ENCODE data around the gene HLA-DQB2. TPM values are rescaled to one million over a fixed set of nuclear protein-coding genes. Genes with fewer than 3 reads are reported as not detected.
A peak's percentile ranks its signal among the peaks of the same experiment; 100 is the strongest.

HLA-DQB2 gene
- total and polyA plus RNA-seq, 2 donors (not counting 3 experiments of a cell fraction or from before 2014, with no cell fraction given), result not detected

DNA sequence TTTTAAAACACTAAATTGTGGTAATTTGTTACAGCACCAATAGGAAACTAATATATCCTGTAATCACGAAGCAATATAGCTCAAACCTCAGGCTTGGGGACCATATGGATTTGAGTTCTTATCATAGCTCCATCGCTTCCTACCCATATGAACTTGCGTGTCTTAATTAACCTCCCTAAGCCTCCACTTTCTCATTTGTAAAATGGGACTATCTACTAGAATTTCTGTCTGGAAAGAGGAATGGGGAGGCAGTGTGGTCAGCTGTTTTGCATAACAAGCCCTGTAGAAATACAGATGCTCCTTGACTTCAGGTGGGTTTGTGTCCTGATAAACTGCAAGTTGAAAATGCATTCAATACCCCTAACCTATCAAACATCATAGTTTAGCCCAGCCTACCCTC is 36.4 kb upstream of the HLA-DQB2 start:
- Histone ChIP-seq H3K4me1 (ENCODE audit: control insufficient read depth, extremely low read depth, insufficient read depth, low read length) (no peaks in the 10 kb centered on the region), H2AFZ (ENCODE audit: low read depth, low read length) (no peak overlapping the region), H3K36me3 (ENCODE audit: control insufficient read depth in 2 of 2, extremely low read depth in 1 of 2, insufficient read depth in 2 of 2, low read length in 2 of 2) (no peaks in the 10 kb centered on the region), H3K27ac (ENCODE audit: insufficient read depth, low read depth, low read length) (no peak overlapping the region), H3K9ac (replicated peaks; ENCODE audit: extremely low read depth, insufficient read depth, low read length) (no peak overlapping the region), H3K9me1 (replicated peaks; ENCODE audit: control insufficient read depth, extremely low read depth, insufficient read depth, low read length) (no peaks in the 10 kb centered on the region), H3K9me3 (replicated peaks; ENCODE audit: control insufficient read depth, insufficient read depth, low read length) (no peaks in the 10 kb centered on the region), H3K27me3 (ENCODE audit: control insufficient read depth in 2 of 2, insufficient read depth in 2 of 2, low read length in 2 of 2) (peaks cover 34 to 68% of the 10 kb centered on the region in 2 experiments), H3K4me2 (ENCODE audit: insufficient read depth, low read length) (no peak overlapping the region), H3K4me3 (replicated peaks in 1 of 3; ENCODE audit: insufficient read depth in 1 of 3, low read depth in 1 of 3, low read length in 3 of 3) (no peak overlapping the region), H3K79me2 (ENCODE audit: control insufficient read depth, insufficient read depth, low read length) (no peaks in the 10 kb centered on the region), H4K20me1 (replicated peaks; ENCODE audit: control insufficient read depth, extremely low read depth, insufficient read depth, low read length) (no peaks in the 10 kb centered on the region)
- DNase-seq (ENCODE audit: low read depth, low spot score), result no peak
- TF ChIP-seq POLR2AphosphoS5 (IDR thresholded peaks at IDR 0.05; ENCODE audit: insufficient read depth, low read depth, low read length) (no peak), EZH2 (IDR thresholded peaks at IDR 0.05; ENCODE audit: borderline replicate concordance, low read depth, low read length, severe bottlenecking) (no peak), MYC (IDR thresholded peaks at IDR 0.05; ENCODE audit: low read depth, low read length) (no peak), POLR2A (IDR thresholded peaks at IDR 0.05; ENCODE audit: low read depth, low read length) (no peak), GATA2 (IDR thresholded peaks at IDR 0.05; ENCODE audit: insufficient read depth, insufficient read length, low read depth, low read length) (no peak), JUN (IDR thresholded peaks at IDR 0.05; ENCODE audit: borderline replicate concordance, insufficient read depth, insufficient read length, low read depth) (no peak), FOS (IDR thresholded peaks at IDR 0.05; ENCODE audit: borderline replicate concordance, insufficient read depth, low read length) (no peak)
- TF ChIP-seq, protein P1, sequence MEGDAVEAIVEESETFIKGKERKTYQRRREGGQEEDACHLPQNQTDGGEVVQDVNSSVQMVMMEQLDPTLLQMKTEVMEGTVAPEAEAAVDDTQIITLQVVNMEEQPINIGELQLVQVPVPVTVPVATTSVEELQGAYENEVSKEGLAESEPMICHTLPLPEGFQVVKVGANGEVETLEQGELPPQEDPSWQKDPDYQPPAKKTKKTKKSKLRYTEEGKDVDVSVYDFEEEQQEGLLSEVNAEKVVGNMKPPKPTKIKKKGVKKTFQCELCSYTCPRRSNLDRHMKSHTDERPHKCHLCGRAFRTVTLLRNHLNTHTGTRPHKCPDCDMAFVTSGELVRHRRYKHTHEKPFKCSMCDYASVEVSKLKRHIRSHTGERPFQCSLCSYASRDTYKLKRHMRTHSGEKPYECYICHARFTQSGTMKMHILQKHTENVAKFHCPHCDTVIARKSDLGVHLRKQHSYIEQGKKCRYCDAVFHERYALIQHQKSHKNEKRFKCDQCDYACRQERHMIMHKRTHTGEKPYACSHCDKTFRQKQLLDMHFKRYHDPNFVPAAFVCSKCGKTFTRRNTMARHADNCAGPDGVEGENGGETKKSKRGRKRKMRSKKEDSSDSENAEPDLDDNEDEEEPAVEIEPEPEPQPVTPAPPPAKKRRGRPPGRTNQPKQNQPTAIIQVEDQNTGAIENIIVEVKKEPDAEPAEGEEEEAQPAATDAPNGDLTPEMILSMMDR (IDR thresholded peaks at IDR 0.05; ENCODE audit: extremely low read depth in 1 of 2, insufficient read depth in 1 of 2, low read depth in 1 of 2, low read length in 2 of 2), result no peak
- TF ChIP-seq, protein P2, sequence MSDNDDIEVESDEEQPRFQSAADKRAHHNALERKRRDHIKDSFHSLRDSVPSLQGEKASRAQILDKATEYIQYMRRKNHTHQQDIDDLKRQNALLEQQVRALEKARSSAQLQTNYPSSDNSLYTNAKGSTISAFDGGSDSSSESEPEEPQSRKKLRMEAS (IDR thresholded peaks at IDR 0.05; ENCODE audit: insufficient read depth, insufficient read length), result no peak
- intact Hi-C loops (cut with micrococcal nuclease), result loop anchor here (5.0 to 10.0 kb wide), 3 partner anchors 97 to 755 kb away; no protein-coding TSS in a partner anchor
- dilution Hi-C loops (cut with MboI; ENCODE audit: extremely low pct_ligation_motif_present, low sequenced_read_pairs), result no loop called here
- BruUV-seq (replicated peaks), result no TSS peak
- FAIRE-seq, result peak; percentile 31
- ChIA-PET CTCF (interaction anchor here (0.8 to 6.2 kb wide), 9 partner anchors 9 to 383 kb away, joined by 3 to 63 read pairs (median 4); partner anchors contain the start of genes PSMB9 and TAP1), POLR2A (no interaction called here)
